ENCODE results near the gene VPS39. TPM values are rescaled to one million over a fixed set of nuclear protein-coding genes. Genes with fewer than 3 reads are reported as not detected.
A peak's percentile ranks its signal among the peaks of the same experiment; 100 is the strongest.

VPS39 gene
- total RNA-seq, 1 donor from 2014 or later: 49.3 TPM

GRCh38 chr15:42163291-42163690 is 44.8 kb downstream of the VPS39 start:
- peak; percentile 17 for DNase-seq (ENCODE audit: low spot score)
- intact Hi-C loops (cut with DNase I): no loop called here

GRCh38 chr15:42160136-42160535 is 48.0 kb downstream of the VPS39 start:
- intact Hi-C loops (cut with DNase I): no loop called here
- no peak for DNase-seq (ENCODE audit: low spot score)

GRCh38 chr15:42159381-42160015 is 48.6 kb downstream of the VPS39 start:
- intact Hi-C loops (cut with DNase I): no loop called here
- peak; percentile 77 for DNase-seq (ENCODE audit: low spot score)

- intact Hi-C loops (cut with DNase I): no loop called here
- DNase-seq (ENCODE audit: low spot score): peak; percentile 63
Measured at GRCh38 chr15:42158941-42159340, 49.2 kb downstream of the VPS39 start.

- intact Hi-C loops (cut with DNase I): no loop called here
- peak; percentile 59 for DNase-seq (ENCODE audit: low spot score)
Measured at GRCh38 chr15:42157981-42158765, 49.9 kb downstream of the VPS39 start.

- intact Hi-C loops (cut with DNase I): no loop called here
- peak; percentile 12 for DNase-seq (ENCODE audit: low spot score)
Measured at GRCh38 chr15:42157381-42157780, 50.7 kb downstream of the VPS39 start.

- peak; percentile 47 for DNase-seq (ENCODE audit: low spot score)
- intact Hi-C loops (cut with DNase I): no loop called here
Measured at GRCh38 chr15:42156243-42156922, 51.7 kb downstream of the VPS39 start, which contains the start of gene PLA2G4F. TSS of gene PLA2G4F (minus strand) at chr15:42156636. CDS start at chr15:42156549, 87 bp downstream.

GRCh38 chr15:42155546-42156242 is 52.4 kb downstream of the VPS39 start:
- intact Hi-C loops (cut with DNase I): no loop called here
- DNase-seq (ENCODE audit: low spot score): peak; percentile 60

- intact Hi-C loops (cut with DNase I): no loop called here
Measured at GRCh38 chr15:42154956-42155355, 53.1 kb downstream of the VPS39 start.

GRCh38 chr15:42154212-42154941 is 53.7 kb downstream of the VPS39 start:
- intact Hi-C loops (cut with DNase I): no loop called here
- peak; percentile 65 for DNase-seq (ENCODE audit: low spot score)

More at GRCh38 chr15:42154956-42155355, 53.1 kb downstream of the VPS39 start:
- no peak for DNase-seq (ENCODE audit: low spot score)

- intact Hi-C loops (cut with DNase I): no loop called here
- DNase-seq (ENCODE audit: low spot score): no peak
Measured at GRCh38 chr15:42153874-42154211, 54.3 kb downstream of the VPS39 start.

GRCh38 chr15:42152921-42153698 is 55.0 kb downstream of the VPS39 start:
- peak; percentile 54 for DNase-seq (ENCODE audit: low spot score)
- intact Hi-C loops (cut with DNase I): no loop called here

- intact Hi-C loops (cut with DNase I): no loop called here
- peak; percentile 71 for DNase-seq (ENCODE audit: low spot score)
Measured at GRCh38 chr15:42152196-42152920, 55.7 kb downstream of the VPS39 start.

GRCh38 chr15:42151736-42152135 is 56.4 kb downstream of the VPS39 start:
- intact Hi-C loops (cut with DNase I): no loop called here
- DNase-seq (ENCODE audit: low spot score): peak; percentile 49

- intact Hi-C loops (cut with DNase I): no loop called here
Measured at GRCh38 chr15:42151141-42151561, 57.0 kb downstream of the VPS39 start.

GRCh38 chr15:42150219-42150970 is 57.7 kb downstream of the VPS39 start:
- peak; percentile 43 for DNase-seq (ENCODE audit: low spot score)
- intact Hi-C loops (cut with DNase I): no loop called here

More at GRCh38 chr15:42151141-42151561, 57.0 kb downstream of the VPS39 start:
- no peak for DNase-seq (ENCODE audit: low spot score)

Data from cardiac septum (tissue), 1 donor.